Central memory CD8-positive, alpha-beta T cell (primary cell): ENCODE measurements around the gene DKK3.

ENCODE experiments used
- ATAC-seq: fragments of 150-1000 bp; cut with Tn5 transposase; replicated peaks from 2 replicates; pipeline ENCODE4 v1.10.0; 2022; ENCODE audit warnings: mild to moderate bottlenecking, moderate FRiP score, moderate number of reproducible peaks; ENCODE audit not compliant: poor library complexity, severe bottlenecking; ENCODE audit errors: extremely low read depth
- DNase-seq, 2 donors: peaks; one replicate each; pipeline ENCODE4 v3.0.0; 2021; ENCODE audit warnings: low spot score in 2 of 2
- H3K27ac Mint-ChIP-seq: one replicate; pipeline ENCODE4 v1.8.0; 2022; ENCODE audit warnings: low read depth, mild to moderate bottlenecking, moderate library complexity, mixed read lengths
- H3K27me3 Mint-ChIP-seq: one replicate; pipeline ENCODE4 v1.8.0; 2022; ENCODE audit warnings: mixed read lengths
- H3K36me3 Mint-ChIP-seq: one replicate; pipeline ENCODE4 v1.8.0; 2022; ENCODE audit warnings: mild to moderate bottlenecking, moderate library complexity, mixed read lengths; ENCODE audit not compliant: insufficient read depth
- H3K4me1 Mint-ChIP-seq: one replicate; pipeline ENCODE4 v1.8.0; 2022; ENCODE audit warnings: mixed read lengths
- H3K4me3 Mint-ChIP-seq: one replicate; pipeline ENCODE4 v1.8.0; 2022; ENCODE audit warnings: mild to moderate bottlenecking, moderate library complexity, mixed read lengths
- H3K9me3 Mint-ChIP-seq: one replicate; pipeline ENCODE4 v1.8.0; 2022; ENCODE audit warnings: mixed read lengths

The DKK3 gene

GRCh38 chr11:11981364-11981763 is 27.1 kb downstream of the DKK3 start:
- Mint-ChIP-seq H3K27ac (no peak overlapping the region), H3K4me3 (no peak overlapping the region), H3K4me1 (peaks cover 1% of the 10 kb centered on the region), H3K36me3 (peaks cover 2% of the 10 kb centered on the region), H3K27me3 (peaks cover 16% of the 10 kb centered on the region), H3K9me3 (no peaks in the 10 kb centered on the region)
- ATAC-seq (no peak), DNase-seq (no peak)

GRCh38 chr11:11980841-11981308 is 27.6 kb downstream of the DKK3 start:
- H3K4me1 Mint-ChIP-seq, result peaks cover 6% of the 10 kb centered on the region
- H3K4me3 Mint-ChIP-seq, result no peak overlapping the region
- DNase-seq (no peak), ATAC-seq (no peak)
- no peak overlapping the region for H3K27ac Mint-ChIP-seq
- H3K27me3 Mint-ChIP-seq, result peaks cover 16% of the 10 kb centered on the region
- H3K36me3 Mint-ChIP-seq, result no peaks in the 10 kb centered on the region
- no peaks in the 10 kb centered on the region for H3K9me3 Mint-ChIP-seq

- H3K36me3 Mint-ChIP-seq, result no peaks in the 10 kb centered on the region
- H3K4me3 Mint-ChIP-seq, result no peak overlapping the region
- no peak for DNase-seq
- no peak overlapping the region for H3K27ac Mint-ChIP-seq
- H3K9me3 Mint-ChIP-seq, result no peaks in the 10 kb centered on the region
- H3K27me3 Mint-ChIP-seq, result peaks cover 16% of the 10 kb centered on the region
- peaks cover 12% of the 10 kb centered on the region for H3K4me1 Mint-ChIP-seq
- no peak for ATAC-seq
These were observed 28.2 kb downstream of the DKK3 start for GRCh38 chr11:11980200-11980599.

GRCh38 chr11:11979488-11980117 is 28.8 kb downstream of the DKK3 start:
- H3K27me3 Mint-ChIP-seq, result peaks cover 16% of the 10 kb centered on the region
- H3K27ac Mint-ChIP-seq, result no peak overlapping the region
- peaks cover 2% of the 10 kb centered on the region for H3K36me3 Mint-ChIP-seq
- H3K4me1 Mint-ChIP-seq, result peaks cover 17% of the 10 kb centered on the region
- no peaks in the 10 kb centered on the region for H3K9me3 Mint-ChIP-seq
- no peak for ATAC-seq
- no peak overlapping the region for H3K4me3 Mint-ChIP-seq
- DNase-seq, result no peak

GRCh38 chr11:11978792-11979487 is 29.5 kb downstream of the DKK3 start:
- H3K27me3 Mint-ChIP-seq, result peaks cover 16% of the 10 kb centered on the region
- no peak for DNase-seq
- peak overlapping the region; percentile 23 for H3K27ac Mint-ChIP-seq
- H3K36me3 Mint-ChIP-seq, result peaks cover 2% of the 10 kb centered on the region
- no peak overlapping the region for H3K4me3 Mint-ChIP-seq
- H3K9me3 Mint-ChIP-seq, result no peaks in the 10 kb centered on the region
- peaks cover 17% of the 10 kb centered on the region for H3K4me1 Mint-ChIP-seq
- ATAC-seq, result no peak

- Mint-ChIP-seq H3K4me1 (peaks cover 17% of the 10 kb centered on the region), H3K27me3 (peaks cover 16% of the 10 kb centered on the region), H3K9me3 (no peaks in the 10 kb centered on the region), H3K36me3 (peaks cover 2% of the 10 kb centered on the region), H3K4me3 (no peak overlapping the region), H3K27ac (peak overlapping the region; percentile 23)
- DNase-seq (no peak), ATAC-seq (no peak)
These were observed 30.3 kb downstream of the DKK3 start for GRCh38 chr11:11978098-11978637.

GRCh38 chr11:11977206-11977938 is 31.1 kb downstream of the DKK3 start:
- no peaks in the 10 kb centered on the region for H3K9me3 Mint-ChIP-seq
- H3K36me3 Mint-ChIP-seq, result peaks cover 2% of the 10 kb centered on the region
- DNase-seq (no peak), ATAC-seq (no peak)
- peaks cover 16% of the 10 kb centered on the region for H3K27me3 Mint-ChIP-seq
- peaks cover 17% of the 10 kb centered on the region for H3K4me1 Mint-ChIP-seq
- no peak overlapping the region for H3K27ac Mint-ChIP-seq
- no peak overlapping the region for H3K4me3 Mint-ChIP-seq

GRCh38 chr11:11976481-11977127 is 31.8 kb downstream of the DKK3 start:
- Mint-ChIP-seq H3K4me3 (no peak overlapping the region), H3K27me3 (peaks cover 11% of the 10 kb centered on the region), H3K36me3 (peaks cover 2% of the 10 kb centered on the region), H3K4me1 (peaks cover 17% of the 10 kb centered on the region), H3K27ac (peak overlapping the region; percentile 41), H3K9me3 (no peaks in the 10 kb centered on the region)
- no peak for DNase-seq
- no peak for ATAC-seq

- DNase-seq, result no peak
- peaks cover 17% of the 10 kb centered on the region for H3K4me1 Mint-ChIP-seq
- H3K27me3 Mint-ChIP-seq, result no peaks in the 10 kb centered on the region
- no peak overlapping the region for H3K4me3 Mint-ChIP-seq
- no peak overlapping the region for H3K27ac Mint-ChIP-seq
- peaks cover 2% of the 10 kb centered on the region for H3K36me3 Mint-ChIP-seq
- no peaks in the 10 kb centered on the region for H3K9me3 Mint-ChIP-seq
- no peak for ATAC-seq
These were observed 33.0 kb downstream of the DKK3 start for GRCh38 chr11:11975201-11976092.

- Mint-ChIP-seq H3K4me1 (peaks cover 17% of the 10 kb centered on the region), H3K9me3 (no peaks in the 10 kb centered on the region), H3K4me3 (no peak overlapping the region), H3K27ac (no peak overlapping the region), H3K27me3 (no peaks in the 10 kb centered on the region), H3K36me3 (peaks cover 2% of the 10 kb centered on the region)
- ATAC-seq, result no peak
- no peak for DNase-seq
These were observed 34.6 kb downstream of the DKK3 start for GRCh38 chr11:11973866-11974265.

- Mint-ChIP-seq H3K4me3 (no peak overlapping the region), H3K27me3 (no peaks in the 10 kb centered on the region)
These were observed 35.0 kb downstream of the DKK3 start for GRCh38 chr11:11973361-11973800.

More at GRCh38 chr11:11973361-11973800, 35.0 kb downstream of the DKK3 start:
- DNase-seq (no peak), ATAC-seq (no peak)
- peaks cover 2% of the 10 kb centered on the region for H3K36me3 Mint-ChIP-seq
- no peak overlapping the region for H3K27ac Mint-ChIP-seq
- H3K9me3 Mint-ChIP-seq, result no peaks in the 10 kb centered on the region
- peaks cover 17% of the 10 kb centered on the region for H3K4me1 Mint-ChIP-seq
